Left renal cortex interstitium (tissue), 4 donors: ENCODE measurements around the gene LTBP4. TPM values are rescaled to one million over a fixed set of nuclear protein-coding genes. Genes with fewer than 3 reads are reported as not detected.
"Not testable (repeated sequence)": the region's sequence is repeated elsewhere in the genome, so short reads cannot be mapped to it uniquely, and the experiment has no call there.

Experiments
- DNase-seq, 4 donors: peaks; one replicate each; pipeline ENCODE4 v3.0.0-alpha.2; 2013; ENCODE audit warnings: low read depth in 4 of 4, low spot score in 2 of 4, missing footprints in 1 of 4
- polyA plus RNA-seq, 4 donors: library from polyadenylated mRNA; unstranded; fragments of 120-200 nt; gene quantifications; one replicate each; pipeline ENCODE4 v1.2.1, GENCODE V29; 2013; ENCODE audit not compliant: insufficient read length in 4 of 4

LTBP4 gene
- polyA plus RNA-seq, 4 donors: 174 to 362 (median 282) TPM

DNA sequence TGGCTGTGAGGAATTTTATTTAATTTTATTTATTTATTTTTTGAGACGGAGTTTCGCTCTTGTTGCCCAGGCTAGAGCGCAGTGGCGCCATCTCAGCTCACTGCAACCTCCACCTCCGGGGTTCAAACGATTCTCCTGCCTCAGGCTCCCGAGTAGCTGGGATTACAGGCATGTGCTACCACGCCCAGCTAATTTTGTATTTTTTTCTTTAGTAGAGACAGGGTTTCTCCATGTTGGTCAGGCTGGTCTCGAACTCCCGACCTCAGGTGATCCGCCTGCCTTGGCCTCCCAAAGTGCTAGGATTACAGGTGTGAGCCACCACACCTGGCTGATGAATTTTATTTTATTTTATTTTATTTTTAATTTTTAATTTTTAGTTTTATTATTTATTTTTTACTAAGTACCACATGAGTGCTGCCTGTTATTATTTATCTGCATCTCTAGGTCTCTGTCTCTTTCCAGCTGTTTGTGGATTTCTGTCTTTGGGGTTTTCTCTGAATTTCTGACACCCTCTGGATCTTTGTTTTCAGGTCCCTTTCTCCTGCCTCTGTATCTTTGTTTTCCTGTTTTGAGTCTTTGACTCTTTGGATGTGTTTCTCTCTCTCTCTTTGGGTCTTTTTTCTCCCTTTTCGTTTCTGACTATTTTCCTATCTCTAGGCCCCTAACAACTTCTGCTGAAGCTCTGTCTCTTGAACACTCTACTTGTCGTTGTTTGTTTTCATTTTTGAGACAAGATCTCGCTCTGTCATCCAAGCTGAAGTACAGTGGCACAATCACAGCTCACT lies 23.4 kb downstream of the LTBP4 start:
- DNase-seq: not testable (repeated sequence)

DNA sequence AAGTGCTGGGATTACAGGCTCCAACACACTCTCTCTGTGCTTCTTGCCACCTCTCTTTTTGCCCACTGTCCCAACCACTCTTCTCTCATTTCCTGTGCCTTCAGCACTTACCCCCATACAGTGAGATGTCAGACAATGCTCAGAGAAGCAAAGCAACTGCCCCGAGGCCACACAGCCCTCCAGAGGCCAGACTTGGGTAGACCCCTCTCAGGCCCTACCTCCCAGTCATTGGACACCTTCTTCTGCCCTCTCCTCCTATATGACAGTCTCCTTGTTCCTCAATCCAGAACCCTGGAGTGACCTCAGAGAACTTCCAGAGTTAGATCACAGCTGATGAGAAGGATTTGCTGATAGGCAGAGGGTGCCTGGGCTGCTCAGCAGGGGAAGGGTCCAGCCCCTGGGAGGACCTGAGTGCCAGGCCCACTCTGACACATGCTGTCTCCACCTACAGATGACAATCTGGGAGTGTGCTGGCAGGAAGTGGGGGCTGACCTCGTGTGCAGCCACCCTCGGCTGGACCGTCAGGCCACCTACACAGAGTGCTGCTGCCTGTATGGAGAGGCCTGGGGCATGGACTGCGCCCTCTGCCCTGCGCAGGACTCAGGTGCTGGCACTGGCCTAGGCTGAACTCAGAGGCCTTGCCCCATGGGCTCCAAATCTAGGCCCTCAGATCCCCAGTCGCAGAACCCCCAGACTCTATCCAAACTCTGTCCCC lies 24.4 kb downstream of the LTBP4 start:
- no peak for DNase-seq

DNA sequence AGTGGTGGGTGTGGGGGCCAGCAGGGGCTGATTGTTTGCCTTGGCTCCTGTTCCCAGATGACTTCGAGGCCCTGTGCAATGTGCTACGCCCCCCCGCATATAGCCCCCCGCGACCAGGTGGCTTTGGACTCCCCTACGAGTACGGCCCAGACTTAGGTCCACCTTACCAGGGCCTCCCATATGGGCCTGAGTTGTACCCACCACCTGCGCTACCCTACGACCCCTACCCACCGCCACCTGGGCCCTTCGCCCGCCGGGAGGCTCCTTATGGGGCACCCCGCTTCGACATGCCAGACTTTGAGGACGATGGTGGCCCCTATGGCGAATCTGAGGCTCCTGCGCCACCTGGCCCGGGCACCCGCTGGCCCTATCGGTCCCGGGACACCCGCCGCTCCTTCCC lies 25.7 kb downstream of the LTBP4 start:
- DNase-seq: no peak

DNA sequence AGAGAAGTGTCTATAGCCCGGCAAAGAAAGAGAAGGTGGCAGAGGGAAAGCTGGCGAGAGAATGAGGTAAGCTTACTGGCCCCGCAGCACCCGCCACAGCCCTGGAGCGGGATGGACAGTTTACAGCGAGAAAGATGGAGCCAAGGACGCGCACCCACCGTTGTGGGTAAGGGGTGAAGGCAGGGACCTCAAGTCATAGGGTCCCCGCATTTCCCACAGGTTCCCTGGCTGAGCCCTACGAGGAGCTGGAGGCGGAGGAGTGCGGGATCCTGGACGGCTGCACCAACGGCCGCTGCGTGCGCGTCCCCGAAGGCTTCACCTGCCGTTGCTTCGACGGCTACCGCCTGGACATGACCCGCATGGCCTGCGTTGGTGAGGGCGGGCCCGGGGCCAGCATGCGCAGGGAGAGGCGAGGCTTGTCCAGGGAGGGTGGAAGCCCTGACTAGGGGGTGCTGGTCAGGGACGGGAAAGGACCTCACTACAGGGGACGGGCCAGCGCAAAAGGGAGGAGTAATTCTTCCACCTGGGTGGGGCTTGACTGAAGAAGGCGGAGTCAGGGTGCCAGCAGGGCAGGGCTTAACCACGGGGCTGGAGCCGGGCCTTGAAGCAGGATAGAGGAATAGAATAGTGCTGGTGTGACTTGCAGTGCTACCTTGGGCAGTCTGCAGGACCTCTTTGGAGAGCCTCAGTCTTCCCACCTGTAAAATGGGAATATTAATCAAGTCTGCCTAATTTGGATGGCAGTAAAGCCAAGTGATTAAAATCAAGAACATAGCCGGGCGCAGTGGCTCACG lies 26.5 kb downstream of the LTBP4 start:
- DNase-seq: no peak

DNA sequence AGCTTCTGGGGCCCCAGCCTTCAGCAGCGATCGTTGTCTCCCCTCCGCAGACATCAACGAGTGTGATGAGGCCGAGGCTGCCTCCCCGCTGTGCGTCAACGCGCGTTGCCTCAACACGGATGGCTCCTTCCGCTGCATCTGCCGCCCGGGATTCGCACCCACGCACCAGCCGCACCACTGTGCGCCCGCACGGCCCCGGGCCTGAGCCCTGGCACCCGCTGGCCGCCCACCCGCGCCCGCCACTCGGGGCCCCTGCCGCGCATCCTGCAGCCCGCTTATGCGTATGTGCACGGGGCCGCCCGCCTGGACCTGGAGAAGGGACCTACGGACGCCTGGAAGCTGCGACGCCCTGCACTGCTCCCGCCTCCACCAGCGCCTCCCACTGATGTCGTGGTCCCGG lies 28.2 kb downstream of the LTBP4 start:
- no peak for DNase-seq

DNA sequence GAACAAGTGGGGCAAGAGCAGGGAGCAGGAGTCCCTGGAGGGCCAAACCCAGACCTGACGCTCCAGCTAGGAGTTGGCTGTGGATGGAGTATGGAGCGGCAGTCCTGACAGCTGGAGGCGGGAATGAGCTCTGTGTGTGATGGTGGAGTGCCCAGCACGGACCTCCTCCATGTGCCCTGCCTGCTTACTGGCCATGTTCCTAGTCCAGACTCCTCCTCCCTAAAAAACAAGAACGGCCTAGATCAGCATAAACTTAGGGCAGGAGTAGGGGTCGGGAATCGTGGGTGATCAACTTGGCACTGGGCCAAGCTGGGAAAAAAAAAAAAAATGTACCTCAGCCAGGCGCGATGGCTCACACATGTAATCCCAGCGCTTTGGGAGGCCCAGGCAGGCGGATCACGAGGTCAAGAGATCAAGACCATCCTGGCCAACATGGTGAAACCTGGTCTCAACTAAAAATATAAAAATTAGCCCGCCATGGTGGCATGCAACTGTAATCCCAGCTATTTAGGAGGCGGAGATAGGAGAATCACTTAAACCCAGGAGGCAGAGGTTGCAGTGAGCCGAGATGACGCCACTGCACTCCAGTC lies 29.5 kb downstream of the LTBP4 start:
- DNase-seq: no peak

DNA sequence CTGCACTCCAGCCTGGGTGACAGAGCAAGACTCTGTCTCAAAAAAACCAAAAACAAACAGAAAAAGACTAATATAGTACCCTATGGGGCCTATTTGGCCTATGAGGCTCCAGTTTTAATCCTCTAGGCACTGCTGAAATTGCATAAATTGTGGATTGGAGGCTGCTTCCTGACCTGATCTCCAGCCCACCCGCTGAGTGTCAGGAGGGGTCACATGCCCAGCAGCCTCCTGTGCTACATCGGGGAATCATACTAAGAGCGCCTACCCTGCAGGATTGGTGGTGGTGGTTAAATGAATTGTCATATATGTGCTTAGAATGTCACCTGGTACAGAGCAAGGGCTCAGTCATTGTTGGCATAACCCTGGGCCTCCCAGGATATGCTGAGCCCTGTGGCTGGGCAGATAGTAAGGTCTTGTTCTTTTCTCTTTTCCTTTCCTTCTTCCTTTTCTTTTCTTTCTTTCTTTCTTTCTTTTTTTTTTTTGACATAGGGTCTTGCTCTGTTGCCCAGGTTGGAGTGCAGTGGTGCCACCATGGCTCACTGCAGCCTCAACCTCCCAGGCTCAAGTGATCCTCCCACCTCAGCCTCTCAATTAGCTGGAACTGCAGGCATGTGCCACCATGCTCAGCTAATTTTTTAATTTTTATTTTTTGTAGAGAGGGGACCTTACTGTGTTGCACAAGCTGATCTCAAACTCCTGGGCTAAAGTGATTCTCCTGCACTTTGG lies 31.3 kb downstream of the LTBP4 start:
- no peak for DNase-seq

DNA sequence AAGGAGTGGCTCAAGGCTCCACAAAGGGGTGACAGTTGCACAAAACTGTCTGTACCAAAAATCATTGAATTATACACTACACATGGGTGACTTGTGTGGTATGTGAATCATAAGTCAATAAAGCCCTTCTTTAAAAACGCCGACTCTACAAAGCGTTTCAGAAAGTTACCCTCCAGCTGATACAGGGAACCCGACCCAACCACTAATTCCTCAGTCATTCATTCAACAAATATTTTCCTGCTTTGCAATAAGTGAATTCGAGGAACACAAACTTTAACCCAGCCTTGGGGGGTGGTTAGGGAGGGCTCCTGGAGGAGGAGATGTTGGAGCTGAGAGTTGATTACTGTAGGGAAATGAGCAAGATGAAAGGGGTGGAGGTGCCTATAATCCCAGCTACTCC lies 32.0 kb downstream of the LTBP4 start:
- DNase-seq: no peak

DNA sequence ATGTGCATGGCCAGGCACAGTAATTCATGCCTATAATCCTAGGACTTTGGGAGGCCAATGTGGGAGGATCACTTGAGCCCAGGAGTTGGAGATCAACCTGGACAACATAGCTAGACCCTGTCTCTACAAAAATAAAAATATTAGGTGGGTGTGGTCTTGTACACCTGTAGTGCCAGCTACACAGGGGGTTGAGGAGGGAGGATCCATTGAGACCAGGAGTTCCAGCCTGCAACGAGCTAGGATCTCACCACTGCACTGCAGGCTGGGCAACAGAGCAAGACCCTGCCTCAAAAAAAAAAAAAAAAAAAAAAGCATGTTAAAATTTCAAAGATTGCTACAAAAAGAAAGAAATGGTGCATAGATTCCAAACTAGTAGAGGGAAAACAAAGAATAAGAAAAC lies 37.2 kb downstream of the LTBP4 start:
- DNase-seq: no peak

DNA sequence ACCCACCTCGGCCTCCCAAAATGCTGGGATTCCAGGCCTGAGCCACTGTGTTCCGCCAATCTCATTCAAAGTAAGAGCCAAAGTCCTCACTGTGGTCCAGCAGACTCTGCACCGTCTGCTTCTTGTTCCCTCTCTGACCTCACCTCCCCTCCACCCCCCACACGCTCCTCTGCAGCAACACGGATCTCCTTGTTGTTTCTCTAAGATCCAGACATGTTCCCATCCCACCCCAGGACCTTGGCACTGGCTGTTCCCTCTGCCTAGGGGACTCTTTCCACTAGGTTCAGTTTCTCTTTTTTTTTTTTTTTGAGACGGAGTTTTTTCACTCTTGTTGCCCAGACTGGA lies 38.4 kb downstream of the LTBP4 start:
- no peak for DNase-seq

DNA sequence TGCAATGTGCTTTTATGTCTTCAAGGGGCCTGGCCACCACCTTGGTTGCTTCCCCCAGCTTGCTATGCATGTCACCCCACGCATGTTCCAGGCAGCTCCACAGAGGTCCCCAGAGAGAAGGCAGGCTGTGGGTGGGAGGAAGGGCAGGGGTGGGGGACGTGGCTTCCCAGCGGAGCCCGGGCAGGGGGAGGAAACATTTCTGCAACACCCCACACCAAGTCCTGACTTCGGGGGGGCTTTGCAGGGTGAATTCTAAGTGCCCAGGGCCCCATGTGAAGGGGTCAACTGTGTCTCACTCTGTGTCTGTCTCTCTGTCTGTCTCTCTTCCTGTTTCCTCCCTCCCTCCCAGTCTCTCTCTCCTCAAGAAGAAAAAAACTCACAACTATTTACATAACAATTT lies 39.6 kb downstream of the LTBP4 start:
- DNase-seq: peak in 1 of 4 donors; percentile 14

DNA sequence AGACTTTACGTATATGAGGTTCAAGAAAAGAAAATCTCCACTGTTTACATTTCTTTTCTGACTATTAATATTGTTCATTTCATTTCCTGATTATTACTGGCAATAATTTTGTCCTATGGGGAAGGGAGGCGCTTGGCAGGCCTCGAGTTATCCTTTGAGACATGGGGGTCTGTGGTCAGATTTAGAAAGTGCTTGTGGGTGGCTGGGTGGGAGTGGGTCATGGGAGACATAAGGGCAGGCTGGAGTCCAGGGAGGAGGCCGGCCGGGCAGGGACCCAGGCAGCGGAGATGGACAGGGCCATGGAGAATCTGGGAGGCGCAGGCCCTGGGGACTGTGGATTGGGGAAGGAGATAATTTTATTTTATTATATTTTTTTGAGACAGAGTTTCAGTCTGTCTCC lies 40.1 kb downstream of the LTBP4 start:
- no peak for DNase-seq

DNA sequence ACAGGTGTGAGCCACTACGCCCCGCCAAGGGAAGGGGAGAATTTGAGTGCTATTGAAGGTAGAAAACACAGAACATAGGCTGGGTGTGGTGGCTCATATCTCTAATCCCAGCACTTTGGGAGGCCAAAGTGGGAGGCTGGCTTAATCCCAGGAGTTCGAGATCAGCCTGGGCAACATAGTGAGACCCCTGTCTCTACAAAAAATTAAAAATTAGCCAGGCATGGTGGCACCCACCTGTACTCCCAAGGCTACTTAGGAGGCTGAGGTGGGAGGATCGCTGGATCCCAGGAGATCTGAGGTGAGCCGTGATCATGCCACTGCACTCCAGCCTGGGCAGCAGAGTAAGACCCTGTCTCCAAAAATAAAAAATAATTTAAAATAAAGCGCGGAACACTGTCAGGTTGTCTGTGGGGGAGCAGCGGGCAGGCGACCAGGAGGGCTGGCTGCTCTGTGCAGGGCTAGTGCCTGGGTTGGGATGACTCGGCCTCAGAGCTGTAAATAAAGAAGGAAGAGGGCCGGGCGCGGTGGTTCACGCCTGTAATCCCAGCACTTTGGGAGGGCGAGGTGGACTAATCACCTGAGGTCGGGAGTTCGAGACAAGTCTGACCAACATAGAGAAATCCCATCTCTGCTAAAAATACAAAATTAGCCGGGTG lies 41.0 kb downstream of the LTBP4 start:
- DNase-seq: no peak

DNA sequence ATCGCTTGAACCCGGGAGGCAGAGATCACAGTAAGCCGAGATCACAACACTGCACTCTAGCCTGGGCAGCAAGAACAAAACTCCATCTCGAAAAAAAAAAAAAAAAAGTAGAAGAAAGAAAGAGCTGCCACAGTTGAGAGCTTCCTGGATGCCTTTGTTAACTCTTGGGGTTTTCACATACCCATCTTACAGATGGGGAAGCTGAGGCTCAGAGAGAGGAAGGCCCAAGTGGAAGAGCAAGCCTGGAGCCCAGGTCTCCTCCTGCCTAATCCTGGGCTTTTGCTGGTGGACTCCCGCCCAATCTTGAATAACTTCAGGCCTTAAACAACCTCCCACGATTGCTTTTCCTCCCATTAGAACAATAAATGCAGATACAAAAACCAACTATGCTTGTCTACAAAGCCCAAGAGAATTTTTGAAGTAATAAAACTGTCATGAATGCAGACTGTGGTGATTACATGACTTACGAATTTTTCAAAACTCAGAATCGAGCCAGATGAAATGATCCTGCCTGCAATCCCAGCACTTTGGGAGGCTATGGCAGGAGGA lies 41.7 kb downstream of the LTBP4 start:
- DNase-seq: no peak

DNA sequence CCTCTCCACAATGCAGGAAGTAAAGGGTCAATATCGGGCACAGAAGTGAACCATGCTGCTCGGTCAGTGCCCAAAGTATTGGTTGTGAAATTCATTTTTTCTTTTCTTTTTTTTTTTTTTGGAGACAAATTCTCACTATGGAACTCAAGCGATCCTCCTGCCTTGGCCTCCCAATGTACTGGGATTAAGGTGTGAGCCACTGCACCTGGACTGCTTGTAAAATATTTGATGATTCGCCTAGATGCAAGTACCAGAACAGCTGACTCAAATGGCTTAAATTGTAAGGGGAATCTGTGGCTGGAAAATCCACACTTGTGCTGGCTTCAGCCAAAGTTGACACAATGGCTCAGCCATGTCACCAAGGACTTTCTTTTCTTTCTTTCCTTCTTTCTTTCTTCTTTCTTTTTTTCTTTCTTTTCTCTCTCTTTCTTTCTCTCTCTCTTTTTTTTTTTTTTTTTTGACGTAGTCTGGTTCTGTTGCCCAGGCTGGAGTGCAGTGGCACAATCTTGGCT lies 45.6 kb downstream of the LTBP4 start:
- no peak for DNase-seq

DNA sequence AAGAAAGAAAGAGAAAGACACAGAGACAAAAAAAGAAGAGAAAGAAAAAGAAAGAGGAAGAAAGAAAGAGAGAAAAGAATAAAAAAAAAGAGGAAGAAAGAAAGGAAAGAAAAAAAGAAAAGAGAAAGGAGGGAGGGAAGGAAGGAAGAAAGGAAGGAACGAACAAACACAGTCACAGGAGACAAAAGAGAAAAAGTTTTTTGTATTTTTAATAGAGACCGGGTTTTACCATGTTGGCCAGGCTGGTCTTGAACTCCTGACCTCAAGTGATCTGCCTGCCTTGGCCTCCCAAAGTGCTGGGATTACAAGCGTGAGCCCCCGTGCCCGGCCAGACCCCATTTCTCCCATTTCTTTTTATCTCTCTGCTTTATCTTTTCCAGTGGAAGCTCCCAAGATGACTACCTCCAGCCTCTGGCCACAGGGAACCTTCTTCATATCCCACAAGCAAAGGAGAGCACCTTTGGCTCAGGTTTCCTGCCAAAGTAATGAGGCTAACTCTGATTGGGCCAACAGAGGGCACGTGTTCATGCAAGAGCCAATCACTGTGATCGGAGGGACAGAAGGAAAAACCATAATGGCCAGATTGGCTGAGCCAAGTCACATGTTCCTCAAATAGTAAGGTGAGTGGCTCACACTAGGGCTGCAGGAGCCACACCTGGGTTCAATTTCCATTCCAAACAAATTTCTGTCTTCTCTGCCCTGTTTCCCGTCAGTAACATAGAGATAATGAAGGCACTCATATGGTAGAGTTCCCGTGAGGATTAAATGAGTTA lies 48.9 kb downstream of the LTBP4 start:
- DNase-seq: not testable (repeated sequence)

DNA sequence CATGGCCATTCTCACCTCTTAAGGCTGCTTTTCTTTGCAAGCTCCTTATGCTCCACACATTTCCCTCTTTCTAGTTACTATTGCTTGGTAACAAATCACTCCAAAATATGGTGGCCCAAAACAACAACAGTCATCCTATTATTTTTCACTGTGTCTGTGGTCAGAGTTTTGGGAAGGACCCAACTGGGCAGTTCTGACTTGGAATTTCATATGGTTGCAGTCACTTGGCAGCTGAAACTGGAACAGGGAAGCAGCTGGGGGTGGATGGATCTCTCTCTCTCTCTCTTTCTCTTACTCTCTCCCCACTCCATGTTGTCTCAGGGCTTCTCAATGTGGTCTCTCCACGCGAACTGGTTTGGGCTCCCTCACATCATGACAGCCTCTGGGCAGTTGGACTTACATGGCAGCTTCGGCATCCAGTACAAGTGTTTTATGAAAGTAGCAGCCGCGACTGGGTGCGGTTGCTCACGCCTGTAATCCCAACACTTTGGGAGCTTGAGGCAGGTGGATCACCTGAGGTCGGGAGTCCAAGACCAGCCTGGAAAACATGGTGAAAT lies 49.7 kb downstream of the LTBP4 start:
- no peak for DNase-seq

DNA sequence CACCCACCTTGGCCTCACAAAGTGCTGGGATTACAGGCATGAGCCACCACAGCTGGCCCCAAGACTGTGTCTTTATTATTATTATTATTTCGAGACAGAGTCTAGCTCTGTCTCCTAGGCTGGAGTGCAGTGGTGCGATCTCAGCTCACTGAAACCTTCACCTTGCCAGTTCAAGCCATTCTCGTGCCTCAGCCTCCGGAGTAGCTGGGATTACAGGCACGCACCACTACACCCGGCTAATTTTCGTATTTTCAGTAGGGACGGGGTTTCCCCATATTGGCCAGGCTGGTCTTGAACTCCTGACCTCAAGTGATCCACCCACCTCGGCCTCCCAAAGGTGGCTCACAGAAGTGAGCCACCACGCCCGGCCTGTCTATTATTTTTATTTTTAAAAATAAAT lies 51.1 kb downstream of the LTBP4 start:
- not testable (repeated sequence) for DNase-seq
